Coronary artery (tissue), 2 donors: ENCODE results near the gene TRAF3.

Experiments
- DNase-seq: peaks from one replicate; pipeline ENCODE4 v3.0.0-alpha.2; 2017; ENCODE audit warnings: low spot score
- H3K27ac ChIP-seq, 2 donors: fragments of 200-600 bp; sonication (generic); one replicate each; pipeline ENCODE4 v1.5.1; 2016 to 2019
- H3K4me3 ChIP-seq: fragments of 200-600 bp; sonication (generic); 2 replicates; pipeline ENCODE4 v1.5.1; 2016; ENCODE audit warnings: mild to moderate bottlenecking, moderate library complexity
- CTCF ChIP-seq: fragments of 200-600 bp; sonication (generic); IDR thresholded peaks from one replicate; pipeline ENCODE4 v1.5.1; 2019; ENCODE audit warnings: antibody characterized with exemption

The TRAF3 gene

GRCh38 chr14:102906616-102907302, 129.5 kb downstream of the TRAF3 start:
- TF ChIP-seq CTCF = no peak
- no peak overlapping the region for H3K4me3 ChIP-seq
- H3K27ac ChIP-seq = no peak overlapping the region
- no peak for DNase-seq

DNA sequence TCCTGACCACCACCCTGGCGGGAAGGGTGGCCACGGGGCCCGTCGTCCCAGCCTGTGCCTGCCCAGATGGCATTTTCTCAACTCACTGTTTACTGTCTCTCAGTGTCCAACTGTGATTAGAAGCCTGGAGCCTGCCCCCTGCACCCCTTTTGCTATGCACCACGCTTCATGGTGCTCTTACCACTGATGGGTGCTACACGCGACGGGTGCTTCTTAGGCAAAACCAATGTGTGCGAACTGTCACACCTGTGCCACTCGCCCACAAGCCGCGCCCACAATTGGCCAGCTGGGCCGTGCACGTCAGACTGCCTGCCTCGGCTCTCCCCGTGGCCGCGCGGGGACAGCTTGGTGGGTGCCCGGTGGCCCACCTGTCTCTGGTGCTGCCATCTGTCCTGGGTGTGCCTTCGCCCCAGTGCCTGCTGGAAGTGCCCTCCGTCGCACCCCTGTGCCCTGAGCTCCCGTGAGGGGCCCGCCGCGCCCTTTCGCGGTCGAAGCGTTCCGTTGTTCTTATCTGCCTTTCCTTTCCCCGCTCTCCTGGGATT, 130.1 kb downstream of the TRAF3 start:
- DNase-seq = no peak
- Histone ChIP-seq H3K27ac (no peak overlapping the region), H3K4me3 (no peak overlapping the region)
- TF ChIP-seq CTCF = no peak

GRCh38 chr14:102907980-102908730, 130.9 kb downstream of the TRAF3 start:
- DNase-seq = no peak
- H3K4me3 ChIP-seq = no peak overlapping the region
- no peak overlapping the region for H3K27ac ChIP-seq
- TF ChIP-seq CTCF = no peak

DNA sequence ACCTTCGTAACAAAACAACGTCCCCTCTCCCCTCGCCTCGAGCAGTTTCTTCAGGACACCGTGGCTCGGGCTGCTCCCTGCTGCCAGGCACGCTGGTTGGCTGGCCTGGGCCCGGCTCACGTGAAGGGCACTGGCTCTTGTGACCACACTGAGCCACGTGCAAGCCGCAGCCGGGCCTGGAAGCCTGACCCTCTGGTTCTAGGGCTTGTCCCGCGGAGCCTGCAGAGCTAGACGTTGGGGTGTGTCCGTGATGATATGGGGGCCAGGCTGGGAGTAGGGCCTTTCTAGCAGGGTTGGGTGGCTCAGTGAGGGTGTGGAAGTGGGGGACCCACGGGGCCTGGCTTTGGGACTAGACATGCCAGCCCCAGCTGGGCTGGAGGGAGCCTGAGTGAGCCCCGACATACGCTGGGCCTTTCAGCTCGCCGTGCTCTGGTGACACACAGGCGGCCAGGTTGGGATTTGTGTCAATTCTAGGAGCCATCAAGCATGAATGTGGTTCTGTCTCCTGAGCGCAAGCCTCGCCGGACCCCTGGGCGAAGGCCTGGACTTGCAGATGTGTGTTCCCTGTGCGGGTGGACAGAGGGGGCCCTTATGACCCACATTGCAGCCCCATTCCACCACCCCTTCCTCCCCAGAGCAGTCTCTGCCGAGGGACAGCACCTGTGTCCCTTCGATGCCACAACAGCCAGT, 131.7 kb downstream of the TRAF3 start:
- Histone ChIP-seq H3K27ac (no peak overlapping the region), H3K4me3 (no peak overlapping the region)
- DNase-seq = no peak
- TF ChIP-seq CTCF = no peak

- Histone ChIP-seq H3K4me3 (no peak overlapping the region), H3K27ac (no peak overlapping the region)
- no peak for DNase-seq
- TF ChIP-seq CTCF = no peak
Measured at GRCh38 chr14:102909462-102909861, 132.2 kb downstream of the TRAF3 start.

DNA sequence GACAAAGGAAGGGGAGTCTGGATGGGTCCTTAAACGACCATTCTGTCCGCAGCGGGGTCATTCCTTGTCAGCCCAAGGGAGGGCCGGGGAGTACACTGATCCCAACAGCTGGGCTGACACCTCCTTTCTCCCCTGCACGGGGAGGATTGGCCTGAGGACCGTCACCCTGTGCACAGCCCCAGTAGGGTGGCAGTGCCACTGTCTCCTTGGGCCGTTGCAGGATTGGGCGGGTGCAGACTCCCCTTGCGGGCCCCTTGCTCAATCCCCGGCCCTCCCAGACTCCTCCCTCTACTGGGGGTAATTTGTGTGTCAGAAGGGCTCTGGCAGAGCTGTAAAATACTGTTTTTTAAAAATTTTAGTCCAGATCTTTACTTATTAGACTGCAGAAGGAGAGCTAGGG, 132.7 kb downstream of the TRAF3 start:
- Histone ChIP-seq H3K27ac (no peak overlapping the region), H3K4me3 (no peak overlapping the region)
- DNase-seq = no peak
- TF ChIP-seq CTCF = no peak
